GM06990 (cell line): ENCODE results near the gene TEDC1.
"Not testable (repeated sequence)": the region's sequence is repeated elsewhere in the genome, so short reads cannot be mapped to it uniquely, and the experiment has no call there.

Experiments used
- DNase-seq: peaks from one replicate; pipeline ENCODE4 v3.0.0-alpha.2; 2011; ENCODE audit not compliant: insufficient read length; ENCODE audit errors: extremely low read depth
- H3K27me3 ChIP-seq: replicated peaks from 2 replicates; pipeline ENCODE4 v1.6.0; 2011; ENCODE audit warnings: low read length; ENCODE audit not compliant: control insufficient read depth, insufficient read depth
- H3K36me3 ChIP-seq: 2 replicates; pipeline ENCODE4 v1.5.1; 2011; ENCODE audit warnings: low read length; ENCODE audit not compliant: control insufficient read depth, insufficient read depth
- H3K4me3 ChIP-seq: replicated peaks from 2 replicates; pipeline ENCODE4 v1.5.1; 2011; ENCODE audit warnings: low read depth, mild to moderate bottlenecking, control low read depth, low read length
- TF ChIP-seq, protein P1 (sequence below): IDR thresholded peaks from 2 replicates; pipeline ENCODE4 v1.5.1; 2011; ENCODE audit warnings: low read length, control low read depth, mild to moderate bottlenecking, inconsistent platforms; ENCODE audit not compliant: insufficient read depth, poor library complexity, severe bottlenecking

Gene TEDC1

DNA sequence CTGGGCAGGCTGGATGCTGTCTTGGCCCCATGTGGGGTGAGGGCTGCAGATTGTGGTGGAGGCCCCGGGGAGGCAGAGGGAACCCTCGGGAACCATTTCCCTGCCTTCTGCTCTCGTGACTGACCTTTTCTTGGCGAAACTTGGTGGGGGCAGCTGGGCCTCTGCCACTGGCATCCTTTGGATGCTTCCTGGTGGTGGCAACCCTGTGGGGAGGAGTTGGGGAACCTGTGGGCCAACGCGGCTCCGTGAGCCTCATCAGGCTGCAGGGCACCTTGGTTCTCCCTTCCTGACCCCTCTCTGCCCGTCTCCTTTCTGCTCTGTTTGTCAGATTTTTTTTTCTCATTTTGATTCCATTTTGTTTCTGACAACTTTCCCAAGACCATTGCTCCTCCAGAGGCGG is 49.8 kb downstream of the TEDC1 start:
- TF ChIP-seq, protein P1, sequence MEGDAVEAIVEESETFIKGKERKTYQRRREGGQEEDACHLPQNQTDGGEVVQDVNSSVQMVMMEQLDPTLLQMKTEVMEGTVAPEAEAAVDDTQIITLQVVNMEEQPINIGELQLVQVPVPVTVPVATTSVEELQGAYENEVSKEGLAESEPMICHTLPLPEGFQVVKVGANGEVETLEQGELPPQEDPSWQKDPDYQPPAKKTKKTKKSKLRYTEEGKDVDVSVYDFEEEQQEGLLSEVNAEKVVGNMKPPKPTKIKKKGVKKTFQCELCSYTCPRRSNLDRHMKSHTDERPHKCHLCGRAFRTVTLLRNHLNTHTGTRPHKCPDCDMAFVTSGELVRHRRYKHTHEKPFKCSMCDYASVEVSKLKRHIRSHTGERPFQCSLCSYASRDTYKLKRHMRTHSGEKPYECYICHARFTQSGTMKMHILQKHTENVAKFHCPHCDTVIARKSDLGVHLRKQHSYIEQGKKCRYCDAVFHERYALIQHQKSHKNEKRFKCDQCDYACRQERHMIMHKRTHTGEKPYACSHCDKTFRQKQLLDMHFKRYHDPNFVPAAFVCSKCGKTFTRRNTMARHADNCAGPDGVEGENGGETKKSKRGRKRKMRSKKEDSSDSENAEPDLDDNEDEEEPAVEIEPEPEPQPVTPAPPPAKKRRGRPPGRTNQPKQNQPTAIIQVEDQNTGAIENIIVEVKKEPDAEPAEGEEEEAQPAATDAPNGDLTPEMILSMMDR: no peak

DNA sequence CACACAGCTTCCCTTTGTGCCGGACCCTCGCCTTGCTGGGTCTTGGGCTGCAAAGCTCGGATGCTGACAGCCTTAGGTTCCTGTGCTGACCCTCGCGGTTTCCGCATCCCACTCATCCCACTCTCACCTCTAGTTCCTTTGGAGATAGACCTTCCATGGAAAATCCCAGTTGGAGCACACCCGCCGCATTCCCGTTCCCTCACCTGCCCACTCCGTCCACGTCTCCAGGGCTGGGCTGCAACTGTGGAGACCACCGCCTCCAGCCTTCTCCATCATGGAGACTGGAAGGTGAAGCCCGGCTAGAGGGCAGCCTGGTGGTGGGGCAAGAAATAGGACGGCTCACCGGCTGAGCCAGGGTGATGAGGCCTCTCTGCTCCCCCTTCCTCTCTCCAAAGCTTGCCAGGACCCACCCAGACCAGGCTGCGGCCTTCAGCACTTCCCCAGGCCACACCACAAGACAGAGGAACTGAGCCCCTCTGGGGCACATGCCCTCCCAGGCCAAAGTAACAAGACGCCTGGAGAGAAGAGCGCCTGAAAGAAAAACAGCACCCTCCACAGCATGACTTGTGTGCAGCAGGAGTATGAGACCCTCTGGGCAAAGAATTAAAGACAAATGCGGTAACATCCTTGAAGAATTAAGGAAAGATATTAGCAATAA is 50.3 kb downstream of the TEDC1 start:
- DNase-seq: no peak
- H3K27me3 ChIP-seq: peaks cover 1% of the 10 kb centered on the region; the same call in 1 of the 2 replicates
- H3K4me3 ChIP-seq: no peak overlapping the region
- TF ChIP-seq, protein P1: no peak
- no peaks in the 10 kb centered on the region for H3K36me3 ChIP-seq

More for the DNA sequence above, 49.8 kb downstream of the TEDC1 start:
- DNase-seq: no peak
- no peak overlapping the region for H3K4me3 ChIP-seq
- peaks cover 1% of the 10 kb centered on the region; the same call in 1 of the 2 replicates for H3K27me3 ChIP-seq
- H3K36me3 ChIP-seq: no peaks in the 10 kb centered on the region

DNA sequence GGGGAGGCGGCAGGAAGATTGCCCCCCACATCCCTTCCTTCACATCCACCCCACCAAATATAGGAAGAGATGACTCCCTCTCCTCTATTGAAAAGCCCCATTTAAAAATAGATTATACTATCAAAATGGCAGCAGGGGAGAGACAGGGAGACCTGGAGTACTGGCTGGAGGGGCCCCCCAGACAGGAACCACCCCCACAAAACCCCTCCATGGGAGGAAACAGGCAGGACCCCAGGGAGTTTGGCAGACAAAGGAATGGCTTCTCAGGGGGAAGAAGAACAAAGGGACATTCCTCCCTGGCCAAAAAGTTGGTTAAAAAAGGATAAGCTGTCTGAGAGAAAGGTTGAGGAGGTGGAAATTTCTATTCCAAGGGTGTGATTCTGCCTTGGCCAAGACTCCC is 54.6 kb downstream of the TEDC1 start:
- H3K36me3 ChIP-seq, DNase-seq, H3K4me3 ChIP-seq, H3K27me3 ChIP-seq: not testable (repeated sequence)

DNA sequence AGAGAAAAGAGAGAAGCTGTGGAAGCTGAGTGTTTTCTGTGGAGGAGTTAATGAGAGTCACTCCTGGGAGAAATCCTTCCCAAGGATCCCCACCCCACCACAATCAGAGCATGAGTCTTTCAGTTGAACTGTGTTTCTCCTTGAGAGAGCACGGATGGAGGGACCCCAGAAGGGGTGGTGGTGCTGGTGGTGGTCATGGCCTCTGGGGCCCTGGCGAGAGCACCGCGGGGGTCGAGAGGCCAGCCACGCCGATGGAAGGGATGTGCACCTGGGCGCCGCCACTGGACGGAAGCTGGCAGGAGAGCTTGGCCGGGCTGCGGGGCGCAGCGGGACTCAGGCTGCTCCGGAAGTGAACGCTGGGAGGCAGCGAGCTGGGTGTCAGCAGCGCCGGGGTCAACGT is 55.4 kb downstream of the TEDC1 start:
- H3K4me3 ChIP-seq, DNase-seq, H3K27me3 ChIP-seq, H3K36me3 ChIP-seq: not testable (repeated sequence)

DNA sequence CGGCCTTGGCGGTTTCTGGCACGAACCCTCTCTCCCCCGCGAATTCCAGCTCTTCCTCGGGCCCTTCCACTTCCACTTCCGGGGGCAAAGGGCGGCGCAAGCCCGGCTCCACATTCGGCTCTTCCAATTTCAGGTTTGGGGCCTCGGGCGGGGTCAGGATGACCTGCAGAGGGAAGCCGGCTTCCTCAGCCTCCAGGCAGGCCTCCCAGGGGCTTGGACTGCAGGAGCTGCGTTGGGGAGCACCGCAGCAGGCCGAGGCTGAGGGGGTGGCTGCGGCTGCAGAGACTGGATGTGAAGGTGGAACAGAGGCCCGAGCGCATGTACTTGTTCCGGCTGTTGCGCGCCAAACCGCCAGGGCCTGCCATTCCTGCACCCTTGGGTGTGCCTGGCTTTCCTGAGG is 56.0 kb downstream of the TEDC1 start:
- not testable (repeated sequence) for H3K27me3 ChIP-seq

DNA sequence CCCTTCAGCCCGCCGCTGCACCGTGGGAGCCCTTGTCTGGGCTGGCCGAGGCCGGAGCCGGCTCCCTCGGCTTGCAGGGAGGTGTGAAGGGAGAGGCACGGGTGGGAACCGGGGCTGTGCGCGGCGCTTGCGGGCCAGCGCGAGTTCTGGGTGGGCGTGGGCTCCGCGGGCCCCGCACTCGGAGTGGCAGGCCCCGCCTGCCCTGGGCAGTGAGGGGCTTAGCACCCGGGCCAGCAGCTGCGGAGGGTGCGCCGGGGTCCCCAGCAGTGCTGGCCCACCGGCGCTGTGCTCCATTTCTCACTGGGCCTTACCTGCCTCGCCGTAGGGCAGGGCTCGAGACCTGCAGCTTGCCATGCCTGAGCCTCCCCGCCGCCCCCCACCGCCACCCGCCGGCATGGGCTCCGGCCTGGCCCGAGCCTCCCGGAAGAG is 56.7 kb downstream of the TEDC1 start:
- H3K36me3 ChIP-seq: no peaks in the 10 kb centered on the region
- no peaks in the 10 kb centered on the region for H3K27me3 ChIP-seq
- no peak overlapping the region for H3K4me3 ChIP-seq
- DNase-seq: no peak
- TF ChIP-seq, protein P1: no peak

More for the DNA sequence above, 56.0 kb downstream of the TEDC1 start:
- not testable (repeated sequence) for H3K4me3 ChIP-seq, DNase-seq, H3K36me3 ChIP-seq
